ENCODE data around the gene GAS2L2.

GRCh38 chr17:35713069-35713728 lies 39.8 kb downstream of the GAS2L2 start:
- TF ChIP-seq CTCF (IDR thresholded peaks at IDR 0.05) = no peak
- TF ChIP-seq EZH2phosphoT487 (IDR thresholded peaks at IDR 0.05) = no peak

Measured in neural progenitor cell (in vitro differentiated cells).